Fibroblast of skin of left quadriceps (primary cell): ENCODE data around the gene OR13D1.
A peak's percentile ranks its signal among the peaks of the same experiment; 100 is the strongest.
"Not testable (repeated sequence)": the region's sequence is repeated elsewhere in the genome, so short reads cannot be mapped to it uniquely, and the experiment has no call there.

ENCODE experiments used
- DNase-seq, 2 experiments: peaks; one replicate each; pipeline ENCODE4 v3.0.0-alpha.2; 2013; ENCODE audit warnings: low read depth in 2 of 2

OR13D1 gene

DNA sequence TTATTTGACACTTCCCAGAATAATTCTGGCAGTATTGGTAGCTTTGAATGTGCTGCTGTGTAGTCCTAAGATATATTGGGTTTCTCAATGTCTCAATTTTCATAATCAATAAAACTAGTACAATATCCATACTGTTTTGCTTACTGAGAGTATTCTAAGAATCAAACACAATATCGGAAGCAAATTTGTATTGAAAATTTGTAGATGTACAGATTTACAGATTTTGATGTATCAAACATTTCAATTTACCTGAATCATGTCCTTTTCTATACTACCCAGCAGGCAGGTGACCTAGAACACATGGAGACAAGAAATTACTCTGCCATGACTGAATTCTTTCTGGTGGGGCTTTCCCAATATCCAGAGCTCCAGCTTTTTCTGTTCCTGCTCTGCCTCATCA, at the start of gene OR13D1:
TSS of gene OR13D1 (plus strand) at position 301 of the 400 bp plus-strand sequence. CDS start at position 301, 0 bp downstream.
- DNase-seq, result no peak

- no peak for DNase-seq
These were observed 35.7 kb upstream of the OR13D1 start for GRCh38 chr9:104658496-104659195.

DNA sequence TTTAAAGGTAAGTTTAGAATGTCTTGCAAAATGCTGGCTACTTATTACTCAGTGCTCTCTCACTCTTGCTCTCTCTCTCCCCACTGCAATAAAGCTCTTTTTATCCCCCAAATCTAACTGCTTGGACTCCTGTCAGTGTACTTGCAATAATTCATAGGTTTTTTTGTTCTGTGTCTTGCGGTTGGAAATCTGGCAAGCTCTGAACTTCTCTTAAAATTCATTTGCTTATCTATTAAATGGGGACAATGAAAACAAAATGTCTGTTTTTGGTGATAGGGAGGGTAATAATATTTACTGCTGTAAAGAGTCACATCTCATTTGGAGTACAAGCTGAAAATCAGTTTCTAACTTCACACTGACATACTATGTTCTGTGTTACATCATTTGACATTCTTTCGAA, 18.7 kb upstream of the OR13D1 start:
- peak; percentile 35 to 54 for DNase-seq

GRCh38 chr9:104682642-104683041, 11.7 kb upstream of the OR13D1 start:
- DNase-seq, result peak; percentile 41 to 42

DNA sequence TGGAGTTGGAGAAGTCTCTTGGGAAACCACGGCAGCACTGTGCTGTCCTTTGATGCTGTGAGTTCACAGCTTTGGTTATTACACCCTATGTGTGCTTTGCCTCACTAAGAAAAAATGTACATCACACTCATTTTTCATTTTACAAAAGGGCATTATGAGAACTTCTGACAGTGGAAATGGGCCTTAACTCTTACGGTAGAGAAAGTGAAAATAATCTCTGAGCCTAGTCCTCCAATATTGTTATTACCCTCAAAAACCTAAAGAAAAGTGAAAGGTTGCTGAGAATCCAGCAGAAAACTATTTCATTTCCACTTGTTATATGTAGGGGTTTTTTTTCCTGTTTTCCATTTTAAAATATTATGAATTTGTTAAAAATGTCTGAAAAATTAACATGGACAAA, 8.2 kb upstream of the OR13D1 start:
- no peak for DNase-seq

DNA sequence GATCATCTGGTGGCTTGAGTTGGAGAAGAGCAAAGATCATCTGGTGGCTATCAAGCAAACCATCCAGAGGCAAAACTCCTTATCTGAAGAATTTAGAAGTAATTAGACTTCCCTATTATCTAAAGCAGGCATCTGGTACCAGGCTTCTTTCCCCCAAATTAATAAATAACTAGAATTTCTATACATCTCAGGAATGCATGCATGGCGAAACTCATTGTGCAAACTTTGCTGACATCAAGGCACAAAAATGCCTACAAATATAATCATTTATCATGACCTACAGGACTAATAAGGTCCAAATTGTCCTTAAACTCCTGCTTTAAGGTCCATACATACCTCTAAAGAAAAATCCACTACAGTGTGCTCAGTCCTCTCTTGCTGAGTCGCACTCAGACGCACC, 6.0 kb downstream of the OR13D1 start:
- DNase-seq, result no peak

GRCh38 chr9:104708737-104709136, 14.4 kb downstream of the OR13D1 start:
- not testable (repeated sequence) for DNase-seq

DNA sequence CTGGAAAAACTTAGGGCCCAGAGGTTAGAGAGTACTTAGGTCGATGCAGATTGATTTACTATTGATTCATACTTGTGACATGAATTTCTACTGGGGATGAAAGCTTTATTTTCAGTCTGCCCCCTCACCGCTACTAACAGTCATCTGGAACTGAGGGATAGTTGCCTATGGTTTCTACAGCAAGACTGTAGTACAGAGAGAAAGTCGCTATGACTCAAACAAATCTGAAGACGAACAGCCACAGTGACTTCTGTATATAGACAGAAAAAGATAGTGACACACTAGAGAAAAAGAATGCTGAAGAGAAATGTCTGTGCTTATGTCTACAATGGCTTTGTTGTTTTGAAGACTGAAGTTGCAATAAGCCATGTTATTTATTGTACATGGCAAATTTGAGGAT, 17.3 kb downstream of the OR13D1 start:
- no peak for DNase-seq

DNA sequence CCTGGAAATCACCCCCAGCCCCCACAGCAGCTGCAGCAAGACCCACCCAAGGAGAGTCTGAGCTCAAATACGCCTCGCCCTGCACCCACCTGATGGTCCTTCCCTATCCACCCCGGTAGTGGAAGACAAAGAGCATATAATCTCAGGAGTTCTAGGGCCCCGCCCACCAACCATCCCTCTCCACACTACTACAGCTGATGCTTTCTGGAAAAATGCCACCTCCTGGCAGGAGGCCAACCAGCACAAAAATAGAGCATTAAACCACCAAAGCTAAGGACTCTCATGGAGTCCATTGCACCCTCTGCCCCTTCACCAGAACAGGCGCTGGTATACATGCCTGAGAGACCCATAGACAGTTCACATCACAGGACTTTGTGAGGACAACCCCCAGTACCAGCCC, 30.7 kb downstream of the OR13D1 start:
- no peak for DNase-seq

GRCh38 chr9:104738452-104738851, 44.1 kb downstream of the OR13D1 start:
- no peak for DNase-seq

DNA sequence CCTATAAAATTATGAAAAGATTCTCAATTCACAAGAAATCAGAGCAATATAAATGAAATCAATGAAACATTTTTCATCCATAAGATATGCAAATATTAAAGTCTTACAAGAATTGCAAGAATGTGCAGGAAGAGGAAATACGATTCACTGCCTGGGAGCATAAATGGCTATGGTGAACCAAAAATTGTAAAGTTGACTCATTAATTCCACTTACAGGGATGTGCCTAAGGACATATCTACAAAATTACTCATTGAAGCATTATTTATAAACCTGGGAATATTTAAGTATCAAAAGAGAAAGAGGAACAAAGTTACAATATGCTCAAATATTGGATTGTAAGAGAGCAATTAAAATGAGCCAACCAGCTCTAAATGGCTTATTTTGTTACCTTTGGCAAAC, 46.3 kb downstream of the OR13D1 start:
- peak; percentile 43 to 53 for DNase-seq

DNA sequence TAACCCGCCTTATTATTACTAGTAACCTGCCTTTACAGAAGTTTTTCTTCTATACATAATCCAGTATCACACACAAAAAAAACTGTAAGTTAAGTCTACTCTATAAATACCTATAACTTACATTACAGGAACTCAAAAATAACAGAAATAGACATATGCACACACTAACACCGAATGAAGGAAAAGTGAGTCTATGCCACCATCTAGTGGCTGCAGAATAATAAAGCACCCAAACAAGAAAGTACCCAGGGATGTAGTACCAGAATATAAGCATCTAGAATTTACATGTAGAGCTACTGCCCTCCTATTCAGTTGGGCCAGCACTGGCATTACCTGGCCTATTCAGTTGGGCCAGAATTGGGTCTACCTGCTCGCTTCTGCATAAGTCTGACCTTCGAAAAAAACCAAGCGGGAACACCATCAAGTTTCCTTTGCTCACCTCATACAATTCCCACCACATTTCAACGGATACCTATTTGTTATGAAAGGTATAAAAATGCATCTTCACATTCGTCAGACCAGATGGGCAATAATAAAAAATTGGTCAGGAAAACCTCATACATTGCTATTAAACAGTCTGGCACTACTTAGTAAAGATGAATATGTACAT, 49.2 kb downstream of the OR13D1 start:
- peak; percentile 44 to 51 for DNase-seq
